Stimulated activated CD4-positive, alpha-beta T cell treated with anti-CD3 and anti-CD28 coated beads, Interleukin-4, amount 100 ng/mL, for 4 hours (primary cell): ENCODE results near the gene TNFAIP2.

ENCODE experiments used
- DNase-seq, 2 experiments: peaks; one replicate each; pipeline ENCODE4 v3.0.0-alpha.2; 2020

TNFAIP2 gene

DNA sequence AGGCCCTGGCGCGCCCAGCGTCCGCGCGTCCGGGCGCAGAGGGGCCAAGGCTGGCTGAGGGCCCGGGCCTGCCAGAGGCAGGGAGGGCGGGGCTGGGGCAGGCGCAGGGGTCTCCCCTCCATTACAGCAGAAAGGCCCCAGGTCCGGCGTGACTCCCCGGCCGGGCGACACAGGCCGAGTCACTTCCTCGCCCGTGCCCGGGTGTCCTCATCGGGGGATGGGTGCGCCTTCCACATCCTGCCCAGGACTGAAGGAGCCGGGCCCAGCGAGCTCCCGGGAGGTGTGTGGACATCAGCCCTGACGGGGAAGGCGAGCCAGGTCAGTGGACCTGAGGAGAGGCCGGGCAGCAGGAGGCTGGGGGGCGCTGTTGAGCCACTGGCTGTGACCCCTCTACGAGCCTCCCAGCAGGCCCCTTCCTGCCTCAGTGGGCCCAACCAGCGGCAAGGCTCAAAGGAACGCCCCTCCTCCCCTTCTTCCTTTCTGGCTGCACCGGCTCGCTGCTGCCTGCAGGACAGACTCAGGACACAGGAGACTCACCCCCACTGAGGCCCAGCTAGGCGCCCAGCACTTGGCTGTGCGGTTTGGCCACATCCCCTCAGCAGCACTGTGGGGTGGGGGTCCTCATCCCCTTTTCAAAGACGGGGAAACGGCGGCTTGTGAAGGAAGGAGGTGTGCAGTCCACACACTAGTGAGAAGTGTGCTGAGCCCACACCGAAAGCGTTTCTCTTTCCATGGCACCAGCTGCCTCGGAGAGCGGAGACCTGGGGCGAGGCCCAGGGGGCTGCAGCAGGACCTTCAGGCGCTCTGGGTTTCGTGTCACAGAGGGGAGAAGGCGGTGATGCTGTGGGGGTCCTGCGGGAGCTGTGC, 606 bp downstream of the TNFAIP2 start:
- DNase-seq = no peak

DNA sequence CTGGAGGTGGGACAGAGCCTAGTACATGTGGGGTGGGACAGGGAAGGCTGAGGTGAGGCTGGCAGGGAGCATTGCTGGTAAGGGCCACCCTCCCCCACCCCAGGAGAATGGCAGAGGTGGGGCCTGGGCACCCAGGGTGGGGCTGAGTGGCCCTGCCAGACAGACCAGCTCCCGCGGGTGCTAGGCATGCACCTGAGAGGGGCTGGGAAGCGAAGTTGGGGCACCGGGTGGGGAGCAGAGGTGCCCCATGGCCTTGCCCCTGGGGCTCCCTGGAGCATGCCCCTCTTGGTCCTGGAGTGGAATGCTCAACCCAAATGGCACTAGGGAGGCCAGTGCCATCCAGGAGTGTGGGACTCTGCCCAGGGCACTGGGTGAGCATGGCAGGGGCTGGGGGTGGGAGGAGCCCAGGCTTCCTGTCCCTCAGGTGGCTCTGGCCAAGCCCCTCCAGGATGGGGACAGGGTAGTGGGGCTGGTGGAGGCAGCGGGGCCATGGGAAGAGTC, 1.3 kb downstream of the TNFAIP2 start:
- no peak for DNase-seq

DNA sequence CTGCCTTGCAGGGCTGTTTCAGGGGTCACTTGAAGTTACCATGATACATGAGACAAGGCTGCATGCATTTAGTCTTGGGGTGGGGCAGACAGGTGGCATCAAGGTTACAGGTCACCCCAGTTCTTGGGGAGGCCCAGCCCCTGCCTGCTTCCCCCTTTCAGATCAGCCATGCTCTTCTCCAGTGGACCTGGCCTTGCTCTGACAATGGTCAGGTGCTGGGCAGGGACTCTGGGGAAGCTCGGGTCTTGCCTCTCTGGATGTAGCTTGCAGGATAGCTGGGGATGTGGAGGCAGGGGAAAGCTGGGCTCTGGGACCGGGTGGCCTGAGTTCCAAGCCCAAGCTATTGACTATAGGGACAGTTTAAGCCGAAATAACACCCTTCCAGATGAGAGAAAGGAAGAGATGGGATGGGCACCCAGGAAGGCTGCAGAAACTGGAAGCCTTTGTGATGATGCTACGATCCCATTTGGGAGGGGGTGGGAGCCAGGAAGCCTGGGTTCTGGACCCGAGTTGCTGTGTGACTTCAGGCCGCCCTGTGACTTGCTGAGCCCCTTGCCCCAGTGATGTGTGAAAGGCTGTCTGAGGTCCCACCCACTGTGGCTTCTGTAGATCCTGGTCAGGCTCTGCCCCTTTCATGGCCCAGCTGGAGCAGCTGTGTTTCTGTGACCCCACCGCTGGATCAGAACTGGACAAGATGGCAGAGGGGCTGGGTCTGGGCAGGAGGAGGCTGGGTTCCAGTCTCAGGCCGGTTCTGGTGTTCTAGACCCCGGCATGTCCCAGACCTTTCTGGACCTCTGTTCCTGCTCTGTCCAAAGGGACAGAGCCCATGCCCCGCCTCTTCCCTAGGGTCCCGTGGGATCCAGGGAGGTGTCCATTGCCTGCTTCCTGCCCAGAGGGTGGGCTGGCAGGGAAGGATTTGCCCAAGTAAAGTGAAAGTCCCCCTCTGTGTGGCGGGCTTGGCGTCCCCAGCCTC, 2.1 kb downstream of the TNFAIP2 start:
- DNase-seq = no peak

DNA sequence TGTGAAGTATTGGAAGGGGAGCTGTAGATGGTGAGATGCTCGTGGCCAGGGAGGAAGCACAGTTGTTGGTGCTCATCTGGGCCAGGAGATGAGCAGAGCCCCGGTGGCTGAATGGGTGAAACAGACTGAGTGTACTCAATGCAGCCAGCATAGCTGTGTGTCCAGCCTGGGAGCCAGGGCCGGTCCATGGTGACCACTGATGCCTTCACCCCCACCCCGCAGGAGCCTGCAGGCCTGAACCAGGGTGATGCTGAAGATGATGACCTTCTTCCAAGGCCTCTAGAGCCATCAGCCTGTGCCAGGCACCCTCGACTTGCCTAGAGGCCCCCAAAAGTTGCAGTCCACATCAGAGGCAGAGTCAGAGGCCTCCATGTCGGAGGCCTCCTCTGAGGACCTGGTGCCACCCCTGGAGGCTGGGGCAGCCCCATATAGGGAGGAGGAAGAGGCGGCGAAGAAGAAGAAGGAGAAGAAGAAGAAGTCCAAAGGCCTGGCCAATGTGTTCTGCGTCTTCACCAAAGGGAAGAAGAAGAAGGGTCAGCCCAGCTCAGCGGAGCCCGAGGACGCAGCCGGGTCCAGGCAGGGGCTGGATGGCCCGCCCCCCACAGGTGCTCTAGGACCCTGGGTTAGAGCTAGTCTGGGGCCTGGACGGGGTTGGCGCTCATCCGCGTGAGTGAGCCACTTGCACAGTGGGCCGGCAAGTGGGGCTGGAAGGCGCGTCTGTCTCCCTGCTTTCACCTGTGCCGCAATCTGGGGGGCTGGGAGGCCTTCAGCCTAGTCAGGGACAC, 3.0 kb downstream of the TNFAIP2 start:
- DNase-seq = no peak

DNA sequence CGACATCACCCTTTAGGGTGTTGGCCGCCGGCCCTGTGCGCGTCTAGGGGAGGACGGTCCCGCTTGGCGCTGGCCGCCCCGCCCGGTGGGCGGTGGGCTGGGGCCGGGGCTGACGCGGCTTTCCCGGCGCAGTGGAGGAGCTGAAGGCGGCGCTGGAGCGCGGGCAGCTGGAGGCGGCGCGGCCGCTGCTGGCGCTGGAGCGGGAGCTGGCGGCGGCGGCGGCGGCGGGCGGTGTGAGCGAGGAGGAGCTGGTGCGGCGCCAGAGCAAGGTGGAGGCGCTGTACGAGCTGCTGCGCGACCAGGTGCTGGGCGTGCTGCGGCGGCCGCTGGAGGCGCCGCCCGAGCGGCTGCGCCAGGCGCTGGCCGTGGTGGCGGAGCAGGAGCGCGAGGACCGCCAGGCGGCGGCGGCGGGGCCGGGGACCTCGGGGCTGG, 3.6 kb downstream of the TNFAIP2 start:
- no peak for DNase-seq

DNA sequence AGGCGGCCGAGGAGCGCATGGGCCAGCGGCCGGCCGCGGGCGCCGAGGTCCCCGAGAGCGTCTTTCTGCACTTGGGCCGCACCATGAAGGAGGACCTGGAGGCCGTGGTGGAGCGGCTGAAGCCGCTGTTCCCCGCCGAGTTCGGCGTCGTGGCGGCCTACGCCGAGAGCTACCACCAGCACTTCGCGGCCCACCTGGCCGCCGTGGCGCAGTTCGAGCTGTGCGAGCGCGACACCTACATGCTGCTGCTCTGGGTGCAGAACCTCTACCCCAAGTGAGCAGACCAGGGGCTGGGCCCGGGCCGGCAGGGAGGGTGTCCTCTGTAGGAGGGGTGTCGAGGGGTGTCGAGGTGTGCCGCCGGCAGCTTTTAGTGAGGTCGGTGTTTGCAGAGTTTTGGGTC, 4.1 kb downstream of the TNFAIP2 start:
- DNase-seq = no peak

DNA sequence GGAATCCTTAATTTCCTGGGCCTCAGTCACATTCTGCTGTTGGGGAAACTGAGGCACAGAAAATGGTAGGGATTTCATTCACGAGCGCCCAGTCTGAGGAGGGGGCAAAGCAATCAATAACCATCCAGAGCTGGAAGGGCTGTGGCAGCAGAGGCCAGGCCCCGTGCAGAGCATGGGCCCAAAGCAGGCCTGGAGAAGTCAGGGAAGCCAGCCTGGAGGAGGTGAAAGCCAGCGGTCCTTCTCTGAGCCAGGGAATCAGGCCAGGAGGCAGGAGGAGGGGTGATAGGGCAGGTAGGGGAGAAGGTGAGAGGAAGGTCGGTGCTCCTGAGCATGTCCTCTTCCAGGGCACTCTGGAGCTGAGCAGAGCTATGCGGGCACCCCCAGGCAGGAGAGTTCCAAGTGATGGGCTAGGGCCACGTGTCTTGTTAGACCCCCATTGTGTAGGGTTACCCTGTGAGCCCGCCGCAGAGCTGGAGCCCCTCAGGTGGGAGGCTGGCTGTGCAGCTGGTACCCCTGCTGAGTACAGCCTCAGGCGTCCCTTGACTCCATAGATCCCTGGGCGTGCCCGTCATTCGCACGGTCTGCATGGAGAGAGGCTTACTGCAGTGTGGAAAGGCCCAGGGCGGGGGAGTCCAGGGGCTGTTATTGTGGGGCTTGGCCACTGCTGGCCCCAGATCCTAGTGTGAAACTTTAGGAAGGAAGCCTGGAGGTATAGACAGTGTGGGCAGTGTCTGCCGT, 4.8 kb downstream of the TNFAIP2 start:
- no peak for DNase-seq

DNA sequence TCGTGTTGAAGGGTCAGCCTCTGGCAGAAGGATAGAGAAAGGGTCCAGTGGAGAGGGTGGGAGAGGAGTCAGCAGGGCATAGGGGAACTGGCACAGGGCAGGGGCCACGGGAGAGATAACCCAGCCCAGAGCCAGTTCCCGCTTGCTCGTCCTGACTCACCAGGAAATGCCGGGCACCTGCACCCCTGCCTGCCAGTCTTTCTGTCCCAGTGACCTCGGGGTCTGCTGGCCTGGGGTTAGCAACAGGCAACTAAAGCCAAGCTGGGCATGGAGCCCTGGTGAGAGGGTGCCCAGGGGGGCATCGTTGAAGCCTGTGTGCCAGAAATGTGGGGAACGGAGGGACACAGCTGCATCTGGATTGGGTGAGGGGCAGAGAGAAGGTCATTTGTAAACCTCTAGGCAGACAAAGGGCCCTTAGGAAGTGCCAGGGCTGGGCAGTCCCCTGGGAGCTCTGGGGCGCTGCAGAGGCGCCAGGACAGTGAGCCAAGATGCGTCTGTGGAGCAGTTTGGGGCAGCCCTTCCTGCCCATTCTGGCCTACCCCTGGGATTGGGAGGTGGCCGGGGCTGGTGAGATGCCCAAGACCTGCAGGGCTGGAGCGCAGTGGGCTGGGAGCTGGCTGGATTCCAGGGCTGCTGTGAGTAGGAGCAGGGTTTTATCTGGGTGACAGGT, 5.5 kb downstream of the TNFAIP2 start:
- no peak for DNase-seq

DNA sequence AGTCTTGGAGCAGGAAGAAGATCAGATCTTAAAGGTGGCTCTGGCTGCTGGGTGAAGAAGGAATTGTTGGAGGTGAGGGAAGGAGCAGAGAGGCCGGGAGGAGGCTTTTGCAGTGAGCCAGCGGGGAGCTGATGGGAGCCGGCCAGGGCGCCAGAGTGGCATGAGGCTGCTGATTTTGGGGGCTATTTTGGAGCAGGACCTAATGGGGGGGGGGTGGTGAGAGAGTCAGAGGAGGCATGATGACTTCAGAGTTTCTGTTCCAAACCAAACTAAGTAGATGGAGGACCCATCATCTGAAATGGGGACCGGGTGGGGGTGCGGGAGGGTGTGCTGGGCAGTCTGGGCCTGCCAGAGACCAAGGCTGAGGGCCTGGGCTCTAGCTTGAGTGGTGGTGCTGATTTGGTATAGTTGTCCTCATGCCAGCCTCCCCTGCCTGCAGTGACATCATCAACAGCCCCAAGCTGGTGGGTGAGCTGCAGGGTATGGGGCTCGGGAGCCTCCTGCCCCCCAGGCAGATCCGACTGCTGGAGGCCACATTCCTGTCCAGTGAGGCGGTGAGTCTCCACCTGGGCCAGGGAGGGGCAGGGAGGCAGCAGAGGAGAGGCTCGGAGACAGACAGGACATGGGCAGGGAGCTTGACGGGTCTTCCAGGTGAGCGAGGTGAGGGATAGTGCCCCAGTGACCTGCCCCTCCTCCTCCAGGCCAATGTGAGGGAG, 6.2 kb downstream of the TNFAIP2 start:
- DNase-seq = no peak

DNA sequence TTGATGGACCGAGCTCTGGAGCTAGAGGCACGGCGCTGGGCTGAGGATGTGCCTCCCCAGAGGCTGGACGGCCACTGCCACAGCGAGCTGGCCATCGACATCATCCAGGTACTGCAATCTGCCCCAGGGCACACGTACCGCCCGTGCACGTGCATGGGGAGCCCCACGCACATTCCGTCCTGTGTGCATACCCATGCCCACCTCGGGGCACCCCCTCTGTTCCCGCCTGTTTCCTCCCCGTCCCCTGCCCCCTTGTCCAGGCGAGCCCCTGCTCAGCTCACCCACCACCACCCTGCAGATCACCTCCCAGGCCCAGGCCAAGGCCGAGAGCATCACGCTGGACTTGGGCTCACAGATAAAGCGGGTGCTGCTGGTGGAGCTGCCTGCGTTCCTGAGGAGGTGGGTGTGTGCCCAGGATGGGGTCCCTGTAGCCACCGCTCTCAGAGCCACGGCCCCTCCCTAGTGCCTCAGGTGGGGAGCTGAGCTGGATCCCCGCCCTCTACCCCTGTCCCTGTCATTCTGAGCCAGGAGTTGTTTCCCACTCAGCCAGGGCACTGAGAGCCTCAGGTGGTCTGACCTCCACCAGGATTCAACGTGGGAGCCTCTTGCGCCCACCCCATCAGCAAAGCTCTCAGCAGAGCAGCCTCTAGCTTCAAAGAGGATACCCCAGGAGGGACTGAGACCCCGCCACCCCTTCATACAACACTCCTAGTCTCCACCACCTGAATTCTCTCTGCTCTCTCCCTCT, 6.9 kb downstream of the TNFAIP2 start:
- no peak for DNase-seq

DNA sequence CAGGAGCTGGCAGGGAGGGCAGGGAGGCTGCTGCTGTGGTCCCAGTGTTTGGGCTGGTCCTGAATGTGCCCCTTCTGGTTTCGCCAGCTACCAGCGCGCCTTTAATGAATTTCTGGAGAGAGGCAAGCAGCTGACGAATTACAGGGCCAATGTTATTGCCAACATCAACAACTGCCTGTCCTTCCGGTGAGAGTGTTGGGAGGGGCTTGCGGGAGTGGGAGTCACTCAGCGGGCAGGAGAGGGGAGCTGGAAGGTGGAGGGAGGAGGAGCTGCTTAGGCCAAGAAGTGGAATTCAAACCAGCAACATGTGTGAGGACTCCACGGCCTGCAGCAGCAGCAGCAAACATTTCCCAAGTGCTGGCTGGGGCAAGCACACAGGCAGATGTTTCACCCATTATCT, 7.7 kb downstream of the TNFAIP2 start:
- DNase-seq = no peak

DNA sequence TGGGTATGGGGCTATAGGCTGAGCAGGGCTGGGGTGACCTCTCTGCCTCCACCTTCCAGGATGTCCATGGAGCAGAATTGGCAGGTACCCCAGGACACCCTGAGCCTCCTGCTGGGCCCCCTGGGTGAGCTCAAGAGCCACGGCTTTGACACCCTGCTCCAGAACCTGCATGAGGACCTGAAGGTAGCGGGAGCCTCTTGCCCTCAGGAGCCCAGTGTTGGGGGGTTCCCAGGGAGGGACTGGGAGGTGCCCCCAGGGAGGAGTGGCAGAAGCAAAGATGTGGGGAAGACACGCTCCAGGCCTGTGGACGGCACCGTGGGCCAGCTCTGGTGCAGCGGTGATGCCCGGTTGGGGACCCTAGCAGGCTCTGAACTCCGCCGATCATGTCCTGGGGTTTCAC, 8.3 kb downstream of the TNFAIP2 start:
- DNase-seq = no peak

DNA sequence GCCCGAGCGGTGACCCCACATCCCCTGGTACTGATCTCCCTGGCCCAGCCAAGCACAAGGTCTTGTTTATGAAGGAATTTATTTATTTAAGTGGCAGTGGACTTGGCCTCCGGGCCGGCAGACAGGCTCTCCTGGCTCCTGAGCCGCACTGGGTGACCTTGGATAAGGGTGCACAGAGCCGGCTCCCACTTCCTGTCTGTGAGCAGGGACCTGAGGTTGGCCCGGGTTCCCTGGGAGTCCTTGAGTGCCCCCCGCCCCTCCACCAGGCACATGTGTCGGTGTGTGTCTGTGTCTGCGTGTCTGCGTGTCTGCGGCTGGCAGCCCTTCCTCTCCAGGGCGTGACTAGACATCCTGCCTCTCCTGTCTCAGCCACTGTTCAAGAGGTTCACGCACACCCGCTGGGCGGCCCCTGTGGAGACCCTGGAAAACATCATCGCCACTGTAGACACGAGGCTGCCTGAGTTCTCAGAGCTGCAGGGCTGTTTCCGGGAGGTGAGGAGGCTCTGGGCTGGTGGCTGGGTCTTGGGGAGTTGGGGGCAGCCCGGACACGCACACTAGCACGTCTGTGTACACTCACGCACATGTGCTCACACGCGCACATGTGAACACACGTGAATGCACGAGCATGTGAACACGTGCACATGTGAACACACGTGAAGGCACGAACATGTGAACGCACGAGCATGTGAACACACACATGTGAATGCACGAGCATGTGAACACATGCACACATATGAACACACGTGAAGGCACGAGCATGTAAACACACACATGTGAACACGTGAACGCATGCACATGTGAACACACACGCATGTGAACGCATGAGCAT, 9.3 kb downstream of the TNFAIP2 start:
- no peak for DNase-seq

DNA sequence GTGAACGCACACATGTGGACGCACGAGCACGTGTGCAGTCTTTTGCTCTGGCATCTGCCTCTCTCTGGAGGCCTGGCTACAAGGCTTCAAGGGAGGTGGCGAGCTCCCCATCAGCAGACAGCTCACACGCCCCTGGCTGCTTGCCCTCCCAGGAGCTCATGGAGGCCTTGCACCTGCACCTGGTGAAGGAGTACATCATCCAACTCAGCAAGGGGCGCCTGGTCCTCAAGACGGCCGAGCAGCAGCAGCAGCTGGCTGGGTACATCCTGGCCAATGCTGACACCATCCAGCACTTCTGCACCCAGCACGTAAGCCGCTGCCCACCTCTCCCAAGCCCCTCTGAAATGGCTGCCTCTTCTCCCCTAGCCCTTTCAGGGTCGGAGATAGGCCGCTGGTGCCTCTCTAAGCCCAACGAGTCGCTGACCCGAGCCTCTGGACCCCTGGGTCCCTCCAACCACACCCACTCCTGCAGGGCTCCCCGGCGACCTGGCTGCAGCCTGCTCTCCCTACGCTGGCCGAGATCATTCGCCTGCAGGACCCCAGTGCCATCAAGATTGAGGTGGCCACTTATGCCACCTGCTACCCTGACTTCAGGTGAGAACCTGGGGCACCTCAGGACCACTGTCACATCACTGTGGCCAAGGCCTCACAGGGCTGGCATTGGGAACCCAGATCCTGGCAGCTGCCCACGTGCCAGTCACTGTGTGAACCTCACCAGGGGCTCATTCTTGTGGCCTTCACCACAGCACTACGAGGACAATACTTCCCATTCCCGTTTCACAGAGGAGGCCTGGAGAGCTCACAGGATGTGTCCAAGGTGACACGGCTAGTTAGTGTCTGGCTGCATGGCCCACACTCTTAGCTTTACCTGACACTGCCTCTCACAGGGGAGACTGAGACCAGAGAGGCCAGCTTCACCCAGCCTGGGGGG, 10.2 kb downstream of the TNFAIP2 start:
- DNase-seq = no peak

DNA sequence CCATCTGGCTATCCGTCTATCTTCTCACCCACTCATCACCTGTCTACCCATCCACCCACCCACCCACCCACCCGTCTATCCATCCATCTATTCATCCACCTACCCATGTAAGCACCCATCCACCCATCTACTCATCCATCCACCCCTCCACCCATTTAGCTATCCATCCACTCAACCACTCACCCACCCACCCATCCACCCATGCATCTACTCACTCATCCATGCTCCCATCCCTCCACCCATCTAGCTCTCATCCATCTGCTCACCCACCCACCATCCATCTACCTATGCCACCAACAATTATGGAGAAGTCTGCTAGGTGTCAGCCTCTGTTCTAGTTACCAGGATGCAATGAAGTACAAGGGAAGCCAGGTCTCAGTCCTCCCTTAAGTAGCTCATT, 11.1 kb downstream of the TNFAIP2 start:
- DNase-seq = no peak

DNA sequence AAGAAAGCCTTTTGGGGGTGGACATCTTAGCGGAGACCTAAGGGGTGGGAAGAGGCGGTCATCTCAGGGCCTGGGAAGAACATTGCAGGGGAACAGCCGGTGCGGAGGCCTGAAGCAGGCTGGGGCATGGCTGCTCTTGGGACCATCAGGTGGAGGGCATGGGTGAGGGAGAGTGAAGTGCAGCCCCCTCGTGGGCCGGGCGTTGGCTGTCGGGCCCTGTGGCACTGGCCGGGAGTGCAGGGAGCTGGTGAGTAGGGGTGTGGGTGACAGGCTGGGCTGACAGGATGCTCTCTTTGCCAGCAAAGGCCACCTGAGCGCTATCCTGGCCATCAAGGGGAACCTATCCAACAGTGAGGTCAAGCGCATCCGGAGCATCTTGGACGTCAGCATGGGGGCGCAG, 11.7 kb downstream of the TNFAIP2 start:
- no peak for DNase-seq

DNA sequence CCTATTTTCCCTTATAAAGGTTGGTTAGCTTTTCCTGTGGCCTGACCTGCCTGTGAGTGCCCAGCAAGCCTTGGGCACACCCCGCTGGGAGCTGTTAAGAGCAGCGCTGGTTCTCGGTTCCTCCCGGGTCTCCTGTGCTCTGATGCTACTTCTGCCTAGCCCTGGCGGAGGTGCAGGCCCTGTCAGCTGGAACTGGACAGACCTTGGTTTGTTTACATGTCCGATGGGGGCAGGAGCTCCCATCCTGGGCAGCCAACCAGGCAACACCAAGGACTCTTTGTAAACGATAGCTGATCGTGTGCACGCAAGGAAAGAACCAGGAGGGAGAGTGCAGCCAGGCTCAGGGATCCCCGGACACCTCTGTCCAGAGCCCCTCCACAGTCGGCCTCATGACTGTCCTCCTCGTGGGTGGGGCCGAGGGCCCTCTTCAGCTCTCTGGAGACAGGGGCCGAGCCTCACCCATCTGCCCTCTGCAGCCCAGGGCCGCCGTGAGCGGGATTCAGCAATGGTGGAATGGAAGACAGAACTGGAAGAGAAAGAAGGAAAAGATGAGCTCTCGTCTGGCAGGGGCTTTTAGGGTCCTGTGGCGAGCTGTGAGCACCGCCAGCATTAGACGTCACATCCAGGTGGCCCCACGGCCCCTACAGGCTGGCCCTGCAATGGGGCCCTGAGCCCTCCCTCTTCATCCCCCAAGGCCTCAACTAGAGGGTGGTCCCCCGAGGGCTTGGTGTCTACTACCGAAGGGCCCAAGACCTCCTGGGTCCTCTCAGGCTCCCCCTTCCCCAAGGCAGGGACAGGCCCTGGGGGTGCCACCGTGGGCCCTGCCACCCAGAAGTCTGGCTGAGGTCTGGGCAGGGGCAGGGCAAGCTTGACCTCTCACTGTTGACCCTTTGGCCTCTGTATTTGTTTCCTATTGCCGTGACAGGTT, 12.3 kb downstream of the TNFAIP2 start:
- DNase-seq = no peak
